NCI-H2107 treated with DMSO at 0.1 percent for 48 hours (cell line): ENCODE results near the gene SASH1.

ENCODE experiments used
- DNase-seq: peaks from one replicate; lab custom pipeline; 2025; ENCODE audit not compliant: unreplicated experiment; lab: John Stamatoyannopoulos, UW

Gene SASH1

GRCh38 chr6:148342350-148343046, at the start of gene SASH1:
TSS of gene SASH1 (plus strand) at chr6:148342838. CDS start at chr6:148343068, 230 bp downstream.
- peak; percentile 8 for DNase-seq

GRCh38 chr6:148293181-148293995, 49.2 kb upstream of the SASH1 start:
- DNase-seq, result no peak

- no peak for DNase-seq
Measured at GRCh38 chr6:148294059-148294458, 48.6 kb upstream of the SASH1 start.

- no peak for DNase-seq
Measured at GRCh38 chr6:148295261-148295887, 47.3 kb upstream of the SASH1 start.

GRCh38 chr6:148296771-148297170, 45.9 kb upstream of the SASH1 start:
- DNase-seq, result no peak

- DNase-seq, result no peak
Measured at GRCh38 chr6:148298683-148299082, 44.0 kb upstream of the SASH1 start.

- DNase-seq, result no peak
Measured at GRCh38 chr6:148303616-148304015, 39.0 kb upstream of the SASH1 start.

GRCh38 chr6:148304976-148305375, 37.7 kb upstream of the SASH1 start:
- no peak for DNase-seq

- no peak for DNase-seq
Measured at GRCh38 chr6:148306286-148306685, 36.4 kb upstream of the SASH1 start.

GRCh38 chr6:148307405-148307804, 35.2 kb upstream of the SASH1 start:
- no peak for DNase-seq

- no peak for DNase-seq
Measured at GRCh38 chr6:148309301-148309700, 33.3 kb upstream of the SASH1 start.

GRCh38 chr6:148311966-148312669, 30.5 kb upstream of the SASH1 start:
- no peak for DNase-seq

GRCh38 chr6:148313488-148313887, 29.1 kb upstream of the SASH1 start:
- DNase-seq, result no peak

GRCh38 chr6:148316308-148316707, 26.3 kb upstream of the SASH1 start:
- DNase-seq, result no peak

- DNase-seq, result no peak
Measured at GRCh38 chr6:148317051-148317450, 25.6 kb upstream of the SASH1 start.

GRCh38 chr6:148317739-148318138, 24.9 kb upstream of the SASH1 start:
- no peak for DNase-seq

GRCh38 chr6:148322704-148323103, 19.9 kb upstream of the SASH1 start:
- DNase-seq, result no peak

- no peak for DNase-seq
Measured at GRCh38 chr6:148323344-148323743, 19.3 kb upstream of the SASH1 start.

- no peak for DNase-seq
Measured at GRCh38 chr6:148324297-148324985, 18.2 kb upstream of the SASH1 start.

- DNase-seq, result no peak
Measured at GRCh38 chr6:148325316-148326068, 17.1 kb upstream of the SASH1 start.
